Hematopoietic multipotent progenitor cell treated with erythropoietin and hydrocortisone succinate and interleukin-3 and kit ligand, for 6 days (in vitro differentiated cells): ENCODE data around the gene AKAP17A.
"Not testable (repeated sequence)": the region's sequence is repeated elsewhere in the genome, so short reads cannot be mapped to it uniquely, and the experiment has no call there.

ENCODE experiments used
- DNase-seq: peaks from one replicate; pipeline ENCODE4 v3.0.0-alpha.2; 2015

AKAP17A gene, protein sequence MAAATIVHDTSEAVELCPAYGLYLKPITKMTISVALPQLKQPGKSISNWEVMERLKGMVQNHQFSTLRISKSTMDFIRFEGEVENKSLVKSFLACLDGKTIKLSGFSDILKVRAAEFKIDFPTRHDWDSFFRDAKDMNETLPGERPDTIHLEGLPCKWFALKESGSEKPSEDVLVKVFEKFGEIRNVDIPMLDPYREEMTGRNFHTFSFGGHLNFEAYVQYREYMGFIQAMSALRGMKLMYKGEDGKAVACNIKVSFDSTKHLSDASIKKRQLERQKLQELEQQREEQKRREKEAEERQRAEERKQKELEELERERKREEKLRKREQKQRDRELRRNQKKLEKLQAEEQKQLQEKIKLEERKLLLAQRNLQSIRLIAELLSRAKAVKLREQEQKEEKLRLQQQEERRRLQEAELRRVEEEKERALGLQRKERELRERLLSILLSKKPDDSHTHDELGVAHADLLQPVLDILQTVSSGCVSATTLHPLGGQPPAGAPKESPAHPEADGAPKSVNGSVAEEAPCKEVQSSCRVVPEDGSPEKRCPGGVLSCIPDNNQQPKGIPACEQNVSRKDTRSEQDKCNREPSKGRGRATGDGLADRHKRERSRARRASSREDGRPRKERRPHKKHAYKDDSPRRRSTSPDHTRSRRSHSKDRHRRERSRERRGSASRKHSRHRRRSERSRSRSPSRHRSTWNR

DNA sequence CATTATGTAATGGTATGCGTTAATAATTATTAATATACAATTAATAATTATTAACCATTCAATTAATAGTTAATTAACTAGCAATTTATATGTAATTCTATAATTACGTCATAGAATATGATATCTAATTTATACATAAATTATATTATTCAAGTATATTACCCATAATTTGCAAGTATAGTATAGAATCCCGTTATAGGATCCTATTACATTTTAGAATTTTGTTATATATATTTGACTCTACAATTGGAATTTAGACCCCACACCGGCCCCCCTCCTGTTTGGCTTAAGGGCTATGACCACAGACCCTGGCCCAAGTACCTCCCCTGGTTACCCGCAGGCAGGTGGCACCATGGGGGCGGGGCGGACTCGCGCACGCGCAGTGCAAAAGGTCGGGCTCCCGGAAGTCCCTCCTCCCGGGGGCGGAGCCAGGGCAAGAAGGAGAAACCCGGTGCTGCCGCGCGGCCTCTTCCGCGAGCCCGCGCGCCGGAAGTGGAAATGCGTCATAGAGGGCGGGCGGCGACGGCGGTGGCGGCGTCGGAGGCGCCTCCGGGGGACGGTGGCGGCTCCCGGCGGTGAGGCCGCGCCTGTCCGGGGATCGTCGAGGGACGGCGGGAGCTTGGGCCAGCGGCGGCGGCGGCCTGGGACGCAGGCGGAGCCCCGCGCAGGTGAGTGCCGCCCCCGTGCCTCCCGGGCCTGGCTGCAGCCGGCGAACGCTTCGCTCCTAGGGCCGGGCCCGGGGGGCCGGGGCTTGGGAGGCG is at the start of gene AKAP17A:
Gene AKAP17A (plus strand): TSS at position 503 of the 761 bp plus-strand sequence. CDS start 1,859 bp downstream, outside the sequence.
- peak; percentile 93 for DNase-seq

DNA sequence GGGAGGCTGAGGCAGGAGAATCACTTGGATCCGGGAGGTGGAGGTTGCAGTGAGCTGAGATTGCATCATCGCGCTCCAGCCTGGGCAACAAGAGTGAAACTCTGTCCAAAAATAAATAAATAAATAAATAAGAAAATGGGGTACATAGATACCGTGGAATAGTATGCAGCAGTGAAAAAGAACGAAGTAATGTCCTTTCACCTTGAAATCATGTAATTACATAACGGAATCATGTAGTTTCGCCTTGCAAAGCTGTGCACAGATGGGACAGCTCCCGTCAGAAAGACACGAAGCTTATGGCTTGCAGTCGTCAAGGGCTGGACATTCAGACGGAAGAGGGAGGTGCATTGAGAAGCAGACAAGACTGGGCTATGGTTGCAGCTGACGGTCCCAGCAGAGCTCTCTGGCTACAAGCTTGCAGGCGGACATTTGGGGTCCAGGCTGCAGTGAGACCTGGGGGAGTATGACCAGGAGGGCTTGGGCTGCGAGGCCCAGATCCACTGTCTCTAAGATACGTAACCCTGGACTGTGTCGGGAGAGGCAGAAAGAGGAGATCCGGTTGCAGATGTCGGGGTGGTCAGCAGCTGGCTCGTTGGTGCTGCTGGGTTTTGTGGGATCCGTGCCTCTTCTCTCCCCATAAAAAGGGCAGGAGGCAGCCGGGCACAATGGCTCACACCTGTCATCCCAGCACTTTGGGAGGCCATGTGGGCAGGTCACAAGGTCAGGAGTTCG is 48.2 kb upstream of the AKAP17A start:
- DNase-seq = no peak

DNA sequence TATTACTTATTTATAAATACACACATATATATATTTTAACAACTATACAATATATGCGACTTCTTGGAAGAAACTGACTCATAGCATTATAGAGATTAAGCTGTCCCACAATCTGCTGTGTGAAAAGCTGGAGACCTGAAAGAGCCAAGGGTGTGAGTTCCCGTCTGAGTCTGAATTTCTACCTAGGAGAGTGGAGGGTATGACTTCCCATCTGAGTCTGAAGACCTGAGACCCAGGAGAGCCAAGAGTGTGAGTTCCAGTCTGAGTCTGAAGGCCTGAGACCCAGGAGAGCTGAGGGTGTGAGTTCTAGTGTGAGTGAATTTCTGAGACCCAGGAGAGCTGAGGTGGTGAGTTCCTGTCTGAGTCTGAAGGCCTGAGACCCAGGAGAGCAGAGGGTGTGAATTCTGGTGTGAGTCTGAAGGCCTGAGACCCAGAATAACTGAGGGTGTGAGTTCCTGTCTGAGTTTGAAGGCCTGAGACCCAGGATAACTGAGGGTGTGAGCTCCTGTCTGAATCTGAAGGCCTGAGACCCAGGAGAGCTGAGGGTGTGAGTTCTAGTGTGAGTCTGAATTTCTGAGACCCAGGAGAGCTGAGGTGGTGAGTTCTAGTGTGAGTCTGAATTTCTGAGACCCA is 45.5 kb upstream of the AKAP17A start:
- no peak for DNase-seq

DNA sequence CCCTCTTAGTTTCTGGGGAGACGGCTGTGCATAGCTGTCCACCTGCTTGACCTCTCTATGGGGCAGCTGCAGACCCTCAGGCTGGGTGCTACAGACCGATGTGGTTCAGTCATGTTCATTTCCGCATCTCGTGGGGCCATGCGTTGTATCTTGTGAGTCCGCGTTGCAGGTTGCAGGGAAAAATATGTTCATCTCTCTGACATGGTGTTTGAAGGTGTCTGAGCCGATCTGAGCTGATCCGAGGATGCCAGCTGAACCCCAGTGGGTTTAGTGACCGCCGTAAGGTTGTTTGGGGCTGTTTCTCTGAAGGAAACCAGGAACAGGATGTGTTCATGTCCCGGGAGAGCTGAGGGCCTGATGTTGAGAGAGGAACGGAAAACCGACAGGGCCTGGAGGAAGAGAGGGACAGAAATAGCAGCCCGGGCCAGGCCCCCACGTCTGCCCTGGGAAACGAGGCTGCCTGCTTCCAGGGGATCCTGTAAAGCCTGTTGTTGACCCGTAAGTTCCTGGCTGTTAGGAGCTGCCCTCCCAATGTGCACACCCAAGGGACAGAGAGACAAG is 44.6 kb upstream of the AKAP17A start:
- no peak for DNase-seq

DNA sequence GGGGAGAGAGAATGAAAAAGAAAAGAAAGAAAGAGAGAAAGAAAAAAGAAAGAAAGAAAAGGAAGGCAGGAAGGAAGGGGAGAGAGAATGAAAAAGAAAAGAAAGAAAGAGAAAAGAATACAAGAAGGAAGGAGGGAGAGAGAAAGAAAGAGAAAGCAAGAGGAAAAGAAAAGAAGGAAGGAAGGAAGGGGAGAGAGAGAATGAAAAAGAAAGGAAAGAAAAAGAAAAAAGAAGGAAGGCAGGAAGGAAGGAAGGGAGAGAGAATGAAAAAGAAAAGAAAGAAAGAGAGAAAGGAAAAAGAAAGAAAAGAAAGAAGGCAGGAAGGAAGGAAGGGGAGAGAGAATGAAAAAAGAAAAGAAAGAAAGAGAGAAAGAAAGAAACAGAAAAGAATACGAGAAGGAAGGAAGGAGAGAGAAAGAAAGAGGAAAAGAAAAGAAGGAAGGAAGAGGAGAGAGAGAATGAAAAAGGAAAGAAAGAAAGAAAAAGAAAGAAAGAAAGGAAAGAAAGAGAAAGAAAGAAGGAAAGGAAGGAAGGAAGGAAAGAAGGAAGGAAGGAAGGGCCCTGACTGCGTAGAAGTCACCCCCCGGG is 39.4 kb upstream of the AKAP17A start:
- no peak for DNase-seq

DNA sequence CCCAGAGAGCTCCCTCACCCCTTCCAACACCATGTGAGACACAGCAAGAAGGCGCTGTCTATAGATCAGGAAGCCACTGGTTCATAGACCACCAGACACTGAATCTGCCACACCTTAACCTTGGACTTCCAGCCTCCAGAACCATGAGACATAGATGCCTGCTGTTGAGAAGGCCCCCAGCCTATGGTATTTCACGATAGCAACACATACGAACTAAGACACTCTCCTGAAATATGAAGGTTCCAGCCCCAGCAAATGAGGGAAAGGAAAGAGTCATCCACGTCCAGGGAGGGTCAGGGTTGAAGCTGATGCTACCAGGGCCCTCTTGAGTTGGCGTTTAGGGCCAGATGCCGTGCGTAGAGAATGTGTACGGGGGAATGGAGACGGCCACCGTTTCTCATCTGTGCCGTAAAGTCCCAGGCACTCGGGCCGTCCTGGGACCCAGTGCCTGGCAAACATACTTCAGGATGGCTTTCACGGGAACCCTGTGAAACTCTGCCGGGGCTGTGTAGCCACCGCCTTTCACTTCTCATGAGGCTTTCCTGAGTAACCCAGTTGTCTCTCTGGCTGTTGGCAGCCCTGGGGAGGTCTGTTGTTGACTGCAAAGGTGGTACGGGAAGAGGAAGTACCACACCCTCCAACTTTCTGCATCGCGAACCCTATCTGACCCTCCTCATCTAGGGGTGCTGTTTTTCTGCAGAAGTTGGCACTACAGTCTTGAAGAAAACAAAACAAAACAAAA is 36.8 kb upstream of the AKAP17A start:
- no peak for DNase-seq

DNA sequence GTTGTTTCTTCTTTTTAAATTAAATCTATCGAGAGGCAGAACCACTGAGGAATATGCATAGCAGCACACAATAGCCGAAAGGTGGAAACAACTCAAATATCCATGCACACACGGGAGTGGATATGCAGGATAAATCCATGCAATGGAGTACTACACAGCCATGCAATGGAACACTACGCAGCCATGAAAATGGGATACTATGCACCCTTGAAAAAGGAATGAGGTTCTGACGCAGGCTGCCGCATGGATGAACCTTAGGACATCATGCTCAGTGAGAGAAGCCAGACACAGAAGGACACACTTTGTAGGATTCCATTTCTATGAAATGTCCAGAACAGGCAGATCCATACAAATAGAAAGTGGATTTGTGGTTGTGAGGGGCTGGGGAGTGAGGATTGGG is 36.0 kb upstream of the AKAP17A start:
- DNase-seq = no peak

DNA sequence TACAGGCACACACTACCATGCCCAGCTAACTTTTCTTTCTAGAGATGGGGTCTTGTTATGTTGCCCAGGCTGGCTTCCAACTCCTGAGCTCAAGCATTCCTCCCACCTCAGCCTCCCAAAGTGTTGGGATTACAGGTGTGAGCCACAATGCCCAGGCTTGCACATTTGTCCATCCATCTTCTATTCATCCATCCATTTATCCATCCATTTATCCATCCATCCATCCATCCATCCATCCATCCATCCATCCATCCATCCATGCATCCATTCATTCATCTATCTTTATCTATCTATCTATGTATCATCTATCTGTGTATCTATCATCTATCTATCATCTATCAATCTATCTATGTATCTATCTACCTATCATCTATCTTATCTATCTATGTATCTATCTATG is 34.0 kb upstream of the AKAP17A start:
- not testable (repeated sequence) for DNase-seq

DNA sequence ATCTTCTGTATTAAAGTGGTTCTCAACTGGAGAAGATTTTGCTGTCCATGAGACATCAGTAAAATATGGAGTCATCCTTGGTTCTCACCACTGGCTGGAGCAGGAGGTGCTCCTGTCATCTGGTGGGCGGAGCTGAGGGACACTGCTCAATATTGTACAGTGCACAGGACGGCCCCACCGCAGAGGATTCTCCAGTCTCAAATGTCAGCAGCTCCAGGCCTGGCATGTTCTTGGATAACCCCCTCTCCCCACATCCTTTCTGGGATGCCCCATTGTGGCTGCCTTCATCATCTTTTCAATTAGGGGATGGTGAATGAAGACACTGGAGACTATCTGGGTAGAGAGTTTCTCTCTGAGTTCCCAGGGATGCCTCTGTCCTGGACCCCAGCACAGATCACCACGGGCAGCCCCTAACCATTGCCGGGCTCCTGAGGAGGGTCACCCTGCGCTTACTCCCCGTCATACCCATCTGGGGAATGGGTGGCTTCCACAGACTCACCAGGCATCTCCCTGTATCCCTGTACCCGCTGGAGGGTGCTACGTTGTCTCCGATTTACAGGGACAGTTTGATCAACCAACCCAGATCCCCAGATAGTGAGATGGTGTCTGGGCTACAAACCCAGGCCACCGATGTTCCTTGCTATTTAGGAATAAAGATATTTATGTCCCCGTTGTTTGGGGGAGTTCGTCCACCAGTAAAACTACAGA is 32.5 kb upstream of the AKAP17A start:
- peak; percentile 52 for DNase-seq

DNA sequence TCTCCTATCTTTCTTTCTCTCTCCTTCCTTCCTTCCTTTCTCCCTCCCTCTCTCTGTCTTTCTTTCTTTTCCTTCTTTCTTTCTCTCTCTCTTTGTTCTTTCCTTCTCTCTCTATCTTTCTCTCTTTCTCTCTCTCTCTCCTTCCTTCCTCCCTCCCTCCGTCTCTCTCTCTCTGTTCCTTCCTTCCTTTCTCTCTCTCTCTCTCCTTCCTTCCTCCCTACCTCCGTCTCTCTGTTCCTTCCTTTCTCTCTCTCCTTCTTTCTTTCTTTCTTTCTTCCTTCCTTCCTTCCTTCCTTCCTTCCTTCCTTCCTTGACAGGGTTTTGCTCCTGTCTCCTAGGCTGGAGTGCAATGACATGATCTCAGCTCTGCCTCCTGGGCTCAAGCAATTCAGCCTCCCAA is 30.2 kb upstream of the AKAP17A start:
- no peak for DNase-seq

DNA sequence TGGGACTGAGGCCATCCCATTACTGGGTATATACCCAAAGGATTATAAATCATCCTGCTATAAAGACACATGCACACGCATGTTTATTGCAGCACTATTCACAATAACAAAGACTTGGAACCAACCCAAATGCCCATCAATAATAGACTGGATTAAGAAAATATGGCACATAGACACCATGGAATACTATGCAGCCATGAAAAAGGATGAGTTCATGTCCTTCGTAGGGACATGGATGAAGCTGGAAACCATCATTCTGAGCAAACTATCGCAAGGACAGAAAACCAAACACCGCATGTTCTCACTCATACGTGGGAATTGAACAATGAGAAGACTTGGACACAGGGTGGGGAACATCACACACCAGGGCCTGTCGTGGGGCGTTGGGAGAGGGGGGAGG is 27.3 kb upstream of the AKAP17A start:
- not testable (repeated sequence) for DNase-seq

DNA sequence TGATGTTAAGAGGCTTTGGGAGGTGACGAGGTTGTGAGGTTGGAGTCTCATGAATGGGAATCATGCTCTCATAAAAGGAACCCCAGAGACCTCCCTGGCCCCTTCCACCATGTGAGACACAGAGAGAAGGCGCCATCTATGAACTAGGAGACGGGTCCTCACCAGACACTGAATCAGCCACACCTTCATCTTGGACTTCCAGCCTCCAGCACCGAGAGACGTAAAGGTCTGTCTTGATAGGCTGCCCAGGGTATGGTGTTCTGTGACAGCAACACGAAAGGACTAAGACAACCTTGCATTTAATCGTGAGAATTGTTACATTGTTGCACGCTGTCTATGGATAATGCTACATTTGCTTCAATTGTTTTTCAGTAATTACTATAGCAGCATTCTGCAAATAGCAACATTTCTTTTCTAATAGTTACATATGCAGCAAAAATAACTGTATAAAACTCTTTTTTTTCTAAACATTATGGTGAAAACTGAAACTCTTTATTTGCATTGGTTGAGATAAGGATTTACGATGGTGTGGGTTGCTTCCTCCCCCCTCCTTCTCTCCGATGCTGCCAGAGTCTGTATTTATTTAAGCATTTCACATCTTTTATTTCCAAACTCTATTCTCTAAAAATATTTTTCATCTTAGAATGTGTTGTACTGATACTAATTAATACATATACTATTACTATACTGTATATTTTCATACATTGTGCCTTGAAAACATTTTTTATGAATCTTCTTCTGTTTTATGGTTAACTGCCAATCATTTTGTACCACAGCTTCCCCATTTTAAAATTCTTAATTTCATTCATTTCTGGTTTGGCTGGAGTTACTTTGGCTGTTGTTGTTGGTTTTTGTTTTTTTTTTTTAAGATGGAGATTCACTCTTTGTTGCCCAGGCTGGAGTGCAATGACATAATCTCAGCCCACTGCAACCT is 26.4 kb upstream of the AKAP17A start:
- peak; percentile 48 for DNase-seq

DNA sequence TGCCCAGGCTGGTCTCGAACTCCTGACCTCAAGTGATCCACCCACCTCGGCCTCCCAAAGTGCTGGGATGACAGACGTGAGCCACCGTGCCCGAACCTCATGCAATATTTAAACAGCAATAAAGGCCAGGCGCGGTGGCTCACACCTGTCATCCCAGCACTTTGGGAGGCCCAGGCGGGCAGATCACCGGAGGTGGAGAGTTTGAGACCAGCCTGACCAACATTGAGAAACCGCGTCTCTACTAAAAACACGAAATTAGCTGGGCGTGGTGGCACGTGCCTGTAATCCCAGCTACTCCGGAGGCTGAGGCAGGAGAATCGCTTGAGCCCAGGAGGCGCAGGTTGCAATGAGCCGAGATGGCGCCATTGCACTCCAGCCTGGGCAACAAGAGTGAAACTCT is 17.2 kb upstream of the AKAP17A start:
- DNase-seq = not testable (repeated sequence)

DNA sequence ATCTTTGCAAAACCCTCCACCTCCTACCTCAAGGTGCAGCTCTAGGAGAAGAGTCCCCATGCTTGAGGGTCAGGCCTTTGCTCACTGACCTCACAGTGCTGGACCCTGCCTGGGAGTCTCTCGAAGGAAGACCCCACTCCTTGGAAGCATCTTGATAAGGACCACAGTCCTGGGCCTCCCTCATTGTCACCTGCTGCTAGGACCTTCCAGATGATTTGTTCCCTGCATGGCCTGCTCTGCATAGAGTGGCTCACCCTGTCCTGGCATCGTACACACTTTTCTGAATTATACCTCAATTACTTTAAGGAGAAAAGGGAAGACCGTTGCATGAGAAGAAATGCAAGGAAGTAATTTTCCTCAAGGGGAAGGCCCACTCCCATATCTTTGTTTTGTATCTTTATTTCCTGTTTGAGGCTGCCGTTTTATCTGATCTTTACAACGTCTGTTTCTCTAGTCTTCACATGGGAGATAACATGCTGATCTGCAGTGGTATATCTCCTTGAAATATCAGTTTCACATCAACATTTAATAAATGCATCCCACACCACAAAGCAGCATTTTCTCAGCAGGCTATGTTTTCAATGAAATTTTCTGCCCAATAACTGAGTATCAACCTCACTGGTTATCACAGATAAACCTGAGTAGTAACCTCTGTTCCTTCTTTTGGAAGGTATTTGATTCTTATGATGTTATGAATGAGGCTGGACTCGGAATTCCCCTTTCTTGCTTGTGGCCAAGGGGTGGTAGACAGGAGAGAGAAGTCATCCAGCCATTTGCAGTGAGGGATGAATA is 15.0 kb upstream of the AKAP17A start:
- DNase-seq = peak; percentile 51

DNA sequence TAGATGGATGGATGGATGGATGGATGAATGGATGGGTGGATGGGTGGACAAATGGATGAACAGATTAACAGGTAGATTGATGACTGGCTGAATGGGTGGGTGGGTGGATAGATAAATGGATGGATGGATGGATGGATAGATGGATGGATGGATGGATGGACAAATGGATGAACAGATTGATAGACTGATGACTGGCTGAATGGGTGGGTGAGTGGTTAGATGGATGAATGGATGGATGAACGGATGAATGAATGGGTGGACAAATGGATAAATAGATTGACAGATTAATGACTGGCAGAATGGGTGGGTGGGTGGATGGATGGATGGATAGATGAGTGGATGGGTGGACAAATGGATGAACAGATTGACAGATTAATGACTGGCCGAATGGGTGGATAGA is 13.6 kb upstream of the AKAP17A start:
- DNase-seq = no peak

DNA sequence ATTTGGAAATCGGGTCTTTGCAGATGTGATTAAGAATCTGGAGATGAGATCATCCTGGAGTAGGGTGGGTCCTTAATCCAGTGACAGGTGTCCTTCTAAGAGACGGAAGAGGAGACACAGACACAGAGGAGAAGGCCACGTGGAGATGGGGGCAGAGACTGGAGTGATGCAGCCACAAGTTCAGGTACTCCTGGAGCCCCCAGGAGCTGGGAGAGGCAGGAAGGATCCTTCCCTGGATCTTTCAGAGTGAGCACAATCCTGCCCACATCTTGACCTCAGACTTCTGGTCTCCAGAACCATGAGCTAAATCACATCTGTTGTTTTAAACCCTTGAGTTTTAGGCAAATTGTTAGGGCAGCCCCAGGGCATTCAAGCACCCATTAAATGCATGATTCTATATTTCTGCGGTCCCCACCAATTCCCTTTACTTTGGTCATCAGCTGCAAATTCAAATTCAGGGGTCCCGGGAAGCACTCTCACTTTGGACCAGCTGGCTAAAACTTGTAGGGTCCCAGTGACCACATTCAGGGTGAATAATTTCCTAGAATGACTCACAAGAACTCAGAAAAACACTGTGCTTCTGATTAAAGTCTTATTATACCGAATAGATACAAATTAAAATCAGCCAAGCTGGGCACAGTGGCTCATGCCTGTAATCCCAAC is 12.8 kb upstream of the AKAP17A start:
- DNase-seq = no peak

DNA sequence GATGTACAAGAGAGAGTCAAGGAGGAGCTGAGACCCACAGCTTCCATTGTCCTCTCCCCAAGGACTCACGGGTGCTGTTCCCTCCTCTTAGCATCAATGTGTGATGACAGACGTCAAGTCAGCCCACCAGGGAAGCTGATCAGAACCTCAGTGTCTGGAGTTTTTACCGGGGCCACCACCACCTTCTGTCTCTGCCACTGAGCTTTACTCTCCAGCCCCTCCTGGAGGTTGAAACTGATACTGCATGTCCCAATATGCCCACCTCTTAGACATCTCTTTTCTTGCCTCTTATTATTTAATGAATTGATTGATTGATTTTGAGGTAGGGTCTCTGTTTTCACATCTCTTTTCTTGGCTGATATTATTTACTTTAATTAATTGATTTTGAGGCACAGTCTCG is 10.3 kb upstream of the AKAP17A start:
- peak; percentile 91 for DNase-seq
